ENCODE results near the gene GPSM3.

The GPSM3 gene

GRCh38 chr6:32234934-32235333 is 42.5 kb upstream of the GPSM3 start:
- no peaks in the 10 kb centered on the region for H3K27me3 ChIP-seq (ENCODE audit: insufficient read depth, poor library complexity, severe bottlenecking)
- H3K27ac ChIP-seq (replicated peaks): no peak overlapping the region
- TF ChIP-seq CTCF (IDR thresholded peaks at IDR 0.05; ENCODE audit: insufficient read depth, low read length) (no peak), SPI1 (IDR thresholded peaks at IDR 0.05; ENCODE audit: borderline replicate concordance, low read depth) (no peak), GABPA (IDR thresholded peaks at IDR 0.05; ENCODE audit: low read depth) (no peak), REST (IDR thresholded peaks at IDR 0.05; ENCODE audit: insufficient replicate concordance, low read depth) (no peak), POLR2AphosphoS5 (IDR thresholded peaks at IDR 0.05; ENCODE audit: low read depth) (no peak)
- no peak overlapping the region for H3K4me3 ChIP-seq (replicated peaks; ENCODE audit: insufficient read depth, low read length)
- no peak for DNase-seq (ENCODE audit: low read depth in 1 of 2, low spot score in 1 of 2)

- Histone ChIP-seq H3K27ac (replicated peaks) (no peak overlapping the region), H3K27me3 (ENCODE audit: insufficient read depth, poor library complexity, severe bottlenecking) (no peaks in the 10 kb centered on the region), H3K4me3 (replicated peaks; ENCODE audit: insufficient read depth, low read length) (no peak overlapping the region)
- no peak for DNase-seq (ENCODE audit: low read depth in 1 of 2, low spot score in 1 of 2)
- TF ChIP-seq SPI1 (IDR thresholded peaks at IDR 0.05; ENCODE audit: borderline replicate concordance, low read depth) (no peak), REST (IDR thresholded peaks at IDR 0.05; ENCODE audit: insufficient replicate concordance, low read depth) (no peak), GABPA (IDR thresholded peaks at IDR 0.05; ENCODE audit: low read depth) (no peak), CTCF (IDR thresholded peaks at IDR 0.05; ENCODE audit: insufficient read depth, low read length) (no peak), POLR2AphosphoS5 (IDR thresholded peaks at IDR 0.05; ENCODE audit: low read depth) (no peak)
Measured at GRCh38 chr6:32226434-32226833, 34.0 kb upstream of the GPSM3 start.

- Histone ChIP-seq H3K27me3 (ENCODE audit: insufficient read depth, poor library complexity, severe bottlenecking) (no peaks in the 10 kb centered on the region), H3K27ac (replicated peaks) (no peak overlapping the region), H3K4me3 (replicated peaks; ENCODE audit: insufficient read depth, low read length) (no peak overlapping the region)
- TF ChIP-seq GABPA (IDR thresholded peaks at IDR 0.05; ENCODE audit: low read depth) (no peak), REST (IDR thresholded peaks at IDR 0.05; ENCODE audit: insufficient replicate concordance, low read depth) (no peak), POLR2AphosphoS5 (IDR thresholded peaks at IDR 0.05; ENCODE audit: low read depth) (no peak), SPI1 (IDR thresholded peaks at IDR 0.05; ENCODE audit: borderline replicate concordance, low read depth) (no peak), CTCF (IDR thresholded peaks at IDR 0.05; ENCODE audit: insufficient read depth, low read length) (no peak)
- DNase-seq (ENCODE audit: low read depth in 1 of 2, low spot score in 1 of 2): no peak
Measured at GRCh38 chr6:32224696-32225095, 32.3 kb upstream of the GPSM3 start.

All from HL-60 (cell line).